Endothelial cell of umbilical vein (primary cell): Measurements from ENCODE around the gene SERPINA7. TPM values are rescaled to one million over a fixed set of nuclear protein-coding genes. Genes with fewer than 3 reads are reported as not detected.

Experiments used
- BruUV-seq: library from RNA; stranded (reverse); fragments of 400-500 nt; replicated peaks from 2 replicates; lab custom pipeline; 2021; lab: Mats Ljungman, UMichigan
- CTCF ChIA-PET: fragments of 300-600, 350-600 bp; sonication (Branson Sonifier 250); formaldehyde crosslinking; loops from one replicate; lab custom pipeline; 2021; ENCODE audit warnings: antibody characterized with exemption, inconsistent platforms; lab: Charles Lee
- POLR2A ChIA-PET: fragments of 300-600, 350-600 bp; sonication (Branson Sonifier 250); formaldehyde crosslinking; loops from one replicate; lab custom pipeline; 2021; ENCODE audit warnings: antibody characterized with exemption, inconsistent platforms; lab: Charles Lee
- DNase-seq: peaks from one replicate; pipeline ENCODE4 v3.0.0-alpha.2; 2011; ENCODE audit warnings: low read depth, low spot score
- FAIRE-seq: peaks from 2 replicates; lab custom pipeline; 2011; peaks lifted over from hg19 to GRCh38; lab: Jason Lieb, UNC
- H2AFZ ChIP-seq: 2 replicates; pipeline ENCODE4 v1.6.0; 2012; ENCODE audit warnings: low read depth, low read length, control low read depth, inconsistent platforms
- H3K27ac ChIP-seq: 2 replicates; pipeline ENCODE4 v1.5.1; 2011; ENCODE audit warnings: low read depth, mild to moderate bottlenecking, control low read depth, low read length, moderate library complexity; ENCODE audit not compliant: insufficient read depth
- H3K27me3 ChIP-seq, 2 experiments: 2 replicates each; pipeline versions ENCODE4 v1.6.0 to v1.6.1; 2011; ENCODE audit warnings: low read length in 2 of 2, mixed read lengths in 1 of 2; ENCODE audit not compliant: control insufficient read depth in 2 of 2, insufficient read depth in 2 of 2
- H3K36me3 ChIP-seq, 2 experiments: 2 replicates in 1 of 2; 3 replicates in 1 of 2; pipeline ENCODE4 v1.5.1; 2011; ENCODE audit warnings: low read length in 2 of 2, mild to moderate bottlenecking in 1 of 2, moderate library complexity in 1 of 2; ENCODE audit not compliant: control insufficient read depth in 2 of 2, insufficient read depth in 2 of 2; ENCODE audit errors: extremely low read depth in 1 of 2
- H3K4me1 ChIP-seq: 3 replicates; pipeline ENCODE4 v1.5.1; 2011; ENCODE audit warnings: mild to moderate bottlenecking, low read length; ENCODE audit not compliant: control insufficient read depth, insufficient read depth; ENCODE audit errors: extremely low read depth
- H3K4me2 ChIP-seq: 2 replicates; pipeline ENCODE4 v1.6.1; 2011; ENCODE audit warnings: low read length, control low read depth, mixed read lengths; ENCODE audit not compliant: insufficient read depth
- H3K4me3 ChIP-seq, 3 experiments: fragments of 200-600 bp in 1 of 3; sonication (generic), shearing (Covaris generic) in 1 of 3; replicated peaks in 1 of 3; 2 replicates each; pipeline ENCODE4 v1.5.1; 2011 to 2016; ENCODE audit warnings: control low read depth in 3 of 3, low read length in 3 of 3, mild to moderate bottlenecking in 2 of 3, inconsistent platforms in 1 of 3, low read depth in 1 of 3, moderate library complexity in 1 of 3; ENCODE audit not compliant: insufficient read depth in 1 of 3
- H3K79me2 ChIP-seq: 2 replicates; pipeline ENCODE4 v1.6.0; 2012; ENCODE audit warnings: low read length, inconsistent platforms; ENCODE audit not compliant: control insufficient read depth, insufficient read depth
- H3K9ac ChIP-seq: replicated peaks from 2 replicates; pipeline ENCODE3; 2011; ENCODE audit warnings: low read length, control low read depth; ENCODE audit not compliant: insufficient read depth; ENCODE audit errors: extremely low read depth
- H3K9me1 ChIP-seq: replicated peaks from 3 replicates; pipeline ENCODE4 v1.6.0; 2011; ENCODE audit warnings: mild to moderate bottlenecking, low read length; ENCODE audit not compliant: control insufficient read depth, insufficient read depth; ENCODE audit errors: extremely low read depth
- H3K9me3 ChIP-seq: replicated peaks from 2 replicates; pipeline ENCODE4 v1.5.1; 2012; ENCODE audit warnings: low read length, inconsistent platforms; ENCODE audit not compliant: control insufficient read depth, insufficient read depth
- H4K20me1 ChIP-seq: replicated peaks from 2 replicates; pipeline ENCODE3; 2011; ENCODE audit warnings: mild to moderate bottlenecking, low read length; ENCODE audit not compliant: control insufficient read depth, insufficient read depth; ENCODE audit errors: extremely low read depth
- EZH2 ChIP-seq: IDR thresholded peaks from 2 replicates; pipeline ENCODE4 v1.6.1; 2012; ENCODE audit warnings: borderline replicate concordance, low read depth, mild to moderate bottlenecking, moderate library complexity, low read length, inconsistent platforms; ENCODE audit not compliant: severe bottlenecking
- FOS ChIP-seq: IDR thresholded peaks from 2 replicates; pipeline ENCODE4 v1.6.1; 2011; ENCODE audit warnings: mild to moderate bottlenecking, low read length, moderate library complexity, borderline replicate concordance; ENCODE audit not compliant: insufficient read depth
- GATA2 ChIP-seq: IDR thresholded peaks from 2 replicates; pipeline ENCODE4 v1.7.0; 2011; ENCODE audit warnings: low read depth, mild to moderate bottlenecking, moderate library complexity, mixed read lengths, low read length; ENCODE audit not compliant: insufficient read length, insufficient read depth
- JUN ChIP-seq: IDR thresholded peaks from 2 replicates; pipeline ENCODE4 v1.6.1; 2011; ENCODE audit warnings: borderline replicate concordance, low read depth; ENCODE audit not compliant: insufficient read length, insufficient read depth
- MAX ChIP-seq: IDR thresholded peaks from 2 replicates; pipeline ENCODE4 v1.6.1; 2011; ENCODE audit not compliant: insufficient read depth, insufficient read length
- MYC ChIP-seq: IDR thresholded peaks from one replicate; pipeline ENCODE4 v1.6.1; 2011; ENCODE audit warnings: mild to moderate bottlenecking, low read depth, low read length
- POLR2A ChIP-seq: IDR thresholded peaks from 2 replicates; pipeline ENCODE4 v1.6.1; 2012; ENCODE audit warnings: low read depth, mild to moderate bottlenecking, control low read depth, low read length
- POLR2AphosphoS5 ChIP-seq: IDR thresholded peaks from 2 replicates; pipeline ENCODE4 v1.6.1; 2012; ENCODE audit warnings: low read depth, mild to moderate bottlenecking, control low read depth, low read length, moderate library complexity; ENCODE audit not compliant: insufficient read depth
- dilution Hi-C: fragments of 300-500 bp; cut with MboI; formaldehyde crosslinking; loops from one replicate; pipeline ENCODE4 v1.15.0; 2019; ENCODE audit warnings: low sequenced_read_pairs; ENCODE audit not compliant: extremely low pct_ligation_motif_present
- intact Hi-C: fragments of 100-400 bp; cut with micrococcal nuclease; formaldehyde crosslinking; loops from one replicate; pipeline ENCODE4 v1.10.0; 2022
- polyA plus RNA-seq, 4 experiments: library from polyadenylated mRNA; depleted of rRNA in 3 of 4; stranded (reverse) in 3 of 4; unstranded in 1 of 4; fragments of >200 nt; gene quantifications; 2 replicates each; pipeline versions ENCODE4 v1.2.1 to v1.2.3, GENCODE V29; 2011 to 2012; ENCODE audit warnings: missing spikeins in 1 of 4
- total RNA-seq: library from RNA; stranded (reverse); gene quantifications from 2 replicates; pipeline ENCODE4 v1.2.3, GENCODE V29; 2021
- TF ChIP-seq, protein P1 (sequence below), 2 donors: IDR thresholded peaks; 1 replicate in 1 of 2; 2 replicates in 1 of 2; pipeline ENCODE4 v1.5.1; 2011; ENCODE audit warnings: low read length in 2 of 2, mild to moderate bottlenecking in 2 of 2, moderate library complexity in 2 of 2, control low read depth in 1 of 2, inconsistent platforms in 1 of 2, low read depth in 1 of 2; ENCODE audit not compliant: insufficient read depth in 1 of 2; ENCODE audit errors: extremely low read depth in 1 of 2

The SERPINA7 gene
- total and polyA plus RNA-seq, 2 donors (not counting 3 experiments of a cell fraction or from before 2014, with no cell fraction given): not detected

DNA sequence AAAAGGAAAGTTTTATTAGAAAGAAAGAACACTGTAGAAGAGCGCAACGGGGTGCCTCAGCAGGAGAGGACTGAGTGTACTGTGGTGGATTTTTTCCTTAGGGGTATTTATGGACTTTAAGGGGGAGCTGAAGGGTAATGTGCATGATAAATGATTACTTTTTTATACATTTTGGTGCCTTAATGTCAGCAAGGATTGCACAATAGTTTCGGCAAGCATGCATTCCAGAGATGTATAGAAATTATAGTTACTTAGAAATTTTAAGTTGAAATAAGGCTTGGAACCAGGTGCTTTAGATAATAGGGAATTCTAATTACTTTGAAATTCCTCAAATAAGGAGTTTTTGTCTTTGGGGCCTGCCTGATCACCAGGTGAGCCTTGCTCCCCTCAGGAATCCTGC lies 30.5 kb upstream of the SERPINA7 start:
- Histone ChIP-seq H3K79me2 (no peaks in the 10 kb centered on the region), H4K20me1 (no peaks in the 10 kb centered on the region), H3K4me2 (no peak overlapping the region), H3K9ac (no peak overlapping the region), H3K36me3 (no peaks in the 10 kb centered on the region), H3K27ac (no peak overlapping the region), H3K4me1 (no peaks in the 10 kb centered on the region), H3K27me3 (no peaks in the 10 kb centered on the region), H3K9me1 (no peaks in the 10 kb centered on the region), H2AFZ (no peak overlapping the region), H3K9me3 (no peaks in the 10 kb centered on the region), H3K4me3 (no peak overlapping the region)
- FAIRE-seq (no peak), DNase-seq (no peak)
- TF ChIP-seq EZH2 (no peak), JUN (no peak), FOS (no peak), POLR2AphosphoS5 (no peak), MYC (no peak), POLR2A (no peak), GATA2 (no peak), MAX (no peak)
- TF ChIP-seq, protein P1, sequence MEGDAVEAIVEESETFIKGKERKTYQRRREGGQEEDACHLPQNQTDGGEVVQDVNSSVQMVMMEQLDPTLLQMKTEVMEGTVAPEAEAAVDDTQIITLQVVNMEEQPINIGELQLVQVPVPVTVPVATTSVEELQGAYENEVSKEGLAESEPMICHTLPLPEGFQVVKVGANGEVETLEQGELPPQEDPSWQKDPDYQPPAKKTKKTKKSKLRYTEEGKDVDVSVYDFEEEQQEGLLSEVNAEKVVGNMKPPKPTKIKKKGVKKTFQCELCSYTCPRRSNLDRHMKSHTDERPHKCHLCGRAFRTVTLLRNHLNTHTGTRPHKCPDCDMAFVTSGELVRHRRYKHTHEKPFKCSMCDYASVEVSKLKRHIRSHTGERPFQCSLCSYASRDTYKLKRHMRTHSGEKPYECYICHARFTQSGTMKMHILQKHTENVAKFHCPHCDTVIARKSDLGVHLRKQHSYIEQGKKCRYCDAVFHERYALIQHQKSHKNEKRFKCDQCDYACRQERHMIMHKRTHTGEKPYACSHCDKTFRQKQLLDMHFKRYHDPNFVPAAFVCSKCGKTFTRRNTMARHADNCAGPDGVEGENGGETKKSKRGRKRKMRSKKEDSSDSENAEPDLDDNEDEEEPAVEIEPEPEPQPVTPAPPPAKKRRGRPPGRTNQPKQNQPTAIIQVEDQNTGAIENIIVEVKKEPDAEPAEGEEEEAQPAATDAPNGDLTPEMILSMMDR (IDR thresholded peaks at IDR 0.05; ENCODE audit: extremely low read depth in 1 of 2, insufficient read depth in 1 of 2, low read depth in 1 of 2, low read length in 2 of 2): no peak
- ChIA-PET POLR2A (no interaction called here), CTCF (no interaction called here)
- intact Hi-C loops: no loop called here
- dilution Hi-C loops: no loop called here
- BruUV-seq: no TSS peak
